GM18526 (cell line): ENCODE data around the gene TFDP1.

Source experiments
- POLR2A ChIP-seq: IDR thresholded peaks from 3 replicates; pipeline ENCODE4 v1.6.1; 2011; ENCODE audit not compliant: insufficient read length; ENCODE audit errors: extremely low read depth

Gene TFDP1

GRCh38 chr13:113638806-113639205, 54.3 kb downstream of the TFDP1 start:
- TF ChIP-seq POLR2A = no peak

- TF ChIP-seq POLR2A = no peak
These were observed 55.2 kb downstream of the TFDP1 start for GRCh38 chr13:113639616-113640262.

- TF ChIP-seq POLR2A = no peak
These were observed 56.9 kb downstream of the TFDP1 start for GRCh38 chr13:113641426-113641825.

GRCh38 chr13:113642563-113642962, 58.0 kb downstream of the TFDP1 start:
- TF ChIP-seq POLR2A = no peak

GRCh38 chr13:113643593-113643992, 59.0 kb downstream of the TFDP1 start:
- no peak for TF ChIP-seq POLR2A

GRCh38 chr13:113644800-113645199, 60.2 kb downstream of the TFDP1 start:
- no peak for TF ChIP-seq POLR2A

- TF ChIP-seq POLR2A = no peak
These were observed 60.8 kb downstream of the TFDP1 start for GRCh38 chr13:113645329-113645728.

GRCh38 chr13:113646376-113646775, 61.8 kb downstream of the TFDP1 start:
- TF ChIP-seq POLR2A = no peak

- no peak for TF ChIP-seq POLR2A
These were observed 62.4 kb downstream of the TFDP1 start for GRCh38 chr13:113646921-113647340.

GRCh38 chr13:113647351-113648215, 63.0 kb downstream of the TFDP1 start:
- no peak for TF ChIP-seq POLR2A

GRCh38 chr13:113648216-113648610, 63.7 kb downstream of the TFDP1 start:
- no peak for TF ChIP-seq POLR2A

GRCh38 chr13:113649212-113649611, 64.7 kb downstream of the TFDP1 start:
- no peak for TF ChIP-seq POLR2A

GRCh38 chr13:113650275-113650674, 65.7 kb downstream of the TFDP1 start:
- no peak for TF ChIP-seq POLR2A

GRCh38 chr13:113650731-113651148, 66.2 kb downstream of the TFDP1 start:
- no peak for TF ChIP-seq POLR2A

GRCh38 chr13:113651511-113652403, 67.2 kb downstream of the TFDP1 start:
- TF ChIP-seq POLR2A = no peak

GRCh38 chr13:113652404-113653263, 68.1 kb downstream of the TFDP1 start:
- TF ChIP-seq POLR2A = no peak
